H1 (cell line): ENCODE data around the gene FLT3. TPM values are rescaled to one million over a fixed set of nuclear protein-coding genes. Genes with fewer than 3 reads are reported as not detected.

ENCODE experiments used
- CTCF ChIA-PET: fragments of 300-600 bp; sonication (Branson Sonifier 250); formaldehyde crosslinking; loops from one replicate; lab custom pipeline; 2021; ENCODE audit not compliant: partially characterized antibody; lab: Charles Lee
- POLR2A ChIA-PET: fragments of 300-600 bp; sonication (Branson Sonifier 250); formaldehyde crosslinking; loops from one replicate; lab custom pipeline; 2021; ENCODE audit warnings: inconsistent platforms; ENCODE audit not compliant: partially characterized antibody; lab: Charles Lee
- DNase-seq, 2 experiments: peaks; one replicate each; pipeline versions ENCODE4 v3.0.0 to v3.0.0-alpha.2; 2010 to 2022; ENCODE audit warnings: low spot score in 2 of 2, low read depth in 1 of 2, mixed read lengths in 1 of 2
- FAIRE-seq: peaks from 2 replicates; lab custom pipeline; 2011; peaks lifted over from hg19 to GRCh38; lab: Jason Lieb, UNC
- H2AFZ ChIP-seq: 2 replicates; pipeline ENCODE4 v1.8.1; 2012; ENCODE audit warnings: low read length, inconsistent platforms
- H2AK5ac ChIP-seq: 2 replicates; pipeline ENCODE4 v1.6.1; 2013; ENCODE audit warnings: low read depth, low read length
- H2BK120ac ChIP-seq: replicated peaks from 2 replicates; pipeline ENCODE3; 2013; ENCODE audit warnings: low read depth, low read length, inconsistent platforms
- H2BK12ac ChIP-seq: 2 replicates; pipeline ENCODE4 v1.6.1; 2013; ENCODE audit warnings: low read depth, low read length
- H2BK15ac ChIP-seq: 2 replicates; pipeline ENCODE4 v1.6.1; 2013; ENCODE audit warnings: low read length
- H2BK20ac ChIP-seq: 2 replicates; pipeline ENCODE4 v1.6.1; 2013; ENCODE audit warnings: low read length
- H2BK5ac ChIP-seq: 2 replicates; pipeline ENCODE4 v1.6.1; 2013; ENCODE audit warnings: low read depth, low read length
- H3K14ac ChIP-seq: 2 replicates; pipeline ENCODE4 v1.6.1; 2013; ENCODE audit warnings: inconsistent platforms; ENCODE audit not compliant: insufficient read length
- H3K18ac ChIP-seq: 2 replicates; pipeline ENCODE4 v1.6.1; 2013; ENCODE audit warnings: low read length; ENCODE audit errors: extremely low read depth
- H3K23ac ChIP-seq: 2 replicates; pipeline ENCODE4 v1.6.1; 2013; ENCODE audit warnings: inconsistent platforms; ENCODE audit not compliant: insufficient read length
- H3K23me2 ChIP-seq: 2 replicates; pipeline ENCODE4 v1.6.1; 2013; ENCODE audit warnings: low read depth, low read length
- H3K27ac ChIP-seq: 2 replicates; pipeline ENCODE4 v1.6.1; 2011; ENCODE audit warnings: low read depth, low read length, inconsistent platforms
- H3K27me3 ChIP-seq, 4 experiments: replicated peaks in 1 of 4; 1 replicate in 1 of 4; 2 replicates in 3 of 4; pipeline versions ENCODE4 v1.6.1 to v1.8.1; 2011 to 2013; ENCODE audit warnings: low read length in 3 of 4, mild to moderate bottlenecking in 3 of 4, inconsistent platforms in 2 of 4, mixed read lengths in 2 of 4, moderate library complexity in 1 of 4; ENCODE audit not compliant: control insufficient read depth in 3 of 4, insufficient read depth in 3 of 4; ENCODE audit errors: extremely low read depth in 1 of 4
- H3K36me3 ChIP-seq, 4 experiments: 2 replicates each; pipeline versions ENCODE4 v1.6.1 to v1.8.1; 2011 to 2013; ENCODE audit warnings: mild to moderate bottlenecking in 4 of 4, low read length in 3 of 4, moderate library complexity in 2 of 4, control low read depth in 1 of 4, inconsistent platforms in 1 of 4; ENCODE audit not compliant: insufficient read depth in 4 of 4, control insufficient read depth in 2 of 4
- H3K4ac ChIP-seq: replicated peaks from 2 replicates; pipeline ENCODE3; 2013; ENCODE audit warnings: low read length, low read depth, mixed read lengths, inconsistent platforms; ENCODE audit not compliant: insufficient read length
- H3K4me1 ChIP-seq, 4 experiments: replicated peaks in 1 of 4; 1 replicate in 1 of 4; 2 replicates in 3 of 4; pipeline versions ENCODE4 v1.6.1 to v1.8.1; 2011 to 2013; ENCODE audit warnings: low read length in 3 of 4, inconsistent platforms in 2 of 4, mixed read lengths in 1 of 4; ENCODE audit not compliant: insufficient read depth in 4 of 4, control insufficient read depth in 3 of 4
- H3K4me2 ChIP-seq, 2 experiments: 2 replicates each; pipeline versions ENCODE4 v1.6.1 to v1.8.1; 2011 to 2013; ENCODE audit warnings: low read depth in 2 of 2, low read length in 2 of 2, control low read depth in 1 of 2, inconsistent platforms in 1 of 2, mild to moderate bottlenecking in 1 of 2; ENCODE audit not compliant: insufficient read depth in 1 of 2
- H3K4me3 ChIP-seq, 4 experiments: fragments of 200-600, 300-600 bp in 1 of 4; sonication (generic), shearing (Covaris generic), sonication (Bioruptor Twin) in 1 of 4; 2 replicates each; pipeline versions ENCODE4 v1.5.1 to v1.8.1; 2011 to 2016; ENCODE audit warnings: low read length in 4 of 4, low read depth in 3 of 4, control low read depth in 2 of 4, inconsistent platforms in 2 of 4, mild to moderate bottlenecking in 2 of 4, mixed read lengths in 1 of 4, moderate library complexity in 1 of 4; ENCODE audit not compliant: insufficient read depth in 2 of 4; ENCODE audit errors: extremely low read depth in 1 of 4
- H3K56ac ChIP-seq: replicated peaks from 2 replicates; pipeline ENCODE3; 2013; ENCODE audit warnings: low read depth, mild to moderate bottlenecking, mixed read lengths, low read length, inconsistent platforms; ENCODE audit not compliant: insufficient read length
- H3K79me1 ChIP-seq: 2 replicates; pipeline ENCODE4 v1.6.1; 2013; ENCODE audit warnings: low read depth, low read length, control low read depth
- H3K79me2 ChIP-seq, 2 experiments: 2 replicates each; pipeline versions ENCODE4 v1.6.1 to v1.8.1; 2012 to 2013; ENCODE audit warnings: low read length in 2 of 2, mild to moderate bottlenecking in 2 of 2, inconsistent platforms in 1 of 2; ENCODE audit not compliant: insufficient read depth in 2 of 2, control insufficient read depth in 1 of 2
- H3K9ac ChIP-seq, 4 experiments: replicated peaks in 1 of 4; 1 replicate in 1 of 4; 2 replicates in 3 of 4; pipeline versions ENCODE4 v1.6.1 to v1.8.1; 2011 to 2013; ENCODE audit warnings: low read depth in 3 of 4, low read length in 3 of 4, control low read depth in 2 of 4, mild to moderate bottlenecking in 2 of 4, moderate library complexity in 2 of 4, inconsistent platforms in 1 of 4; ENCODE audit errors: extremely low read depth in 1 of 4
- H3K9me3 ChIP-seq, 2 experiments: 2 replicates each; pipeline versions ENCODE4 v1.6.1 to v1.8.1; 2012 to 2013; ENCODE audit warnings: mild to moderate bottlenecking in 2 of 2, moderate library complexity in 2 of 2, control low read depth in 1 of 2, inconsistent platforms in 1 of 2, low read depth in 1 of 2, low read length in 1 of 2, mixed read lengths in 1 of 2; ENCODE audit not compliant: insufficient read depth in 2 of 2
- H4K20me1 ChIP-seq, 2 experiments: replicated peaks in 1 of 2; 2 replicates each; pipeline versions ENCODE3 to v1.8.1; 2011 to 2013; ENCODE audit warnings: inconsistent platforms in 2 of 2, low read length in 2 of 2, mild to moderate bottlenecking in 1 of 2; ENCODE audit not compliant: insufficient read depth in 2 of 2, control insufficient read depth in 1 of 2
- H4K5ac ChIP-seq: 2 replicates; pipeline ENCODE4 v1.6.1; 2013; ENCODE audit warnings: low read length, low read depth, mixed read lengths, inconsistent platforms; ENCODE audit not compliant: insufficient read length
- H4K8ac ChIP-seq: 2 replicates; pipeline ENCODE4 v1.8.0; 2013; ENCODE audit warnings: mild to moderate bottlenecking, moderate library complexity, low read length, inconsistent platforms; ENCODE audit not compliant: insufficient read depth; ENCODE audit errors: extremely low read depth
- H4K91ac ChIP-seq: replicated peaks from 2 replicates; pipeline ENCODE3; 2013; ENCODE audit warnings: low read length, mixed read lengths, inconsistent platforms; ENCODE audit not compliant: insufficient read length
- ATF3 ChIP-seq: IDR thresholded peaks from 2 replicates; pipeline ENCODE4 v1.6.1; 2011; ENCODE audit warnings: low read depth, mild to moderate bottlenecking, low read length; ENCODE audit not compliant: insufficient read depth
- BACH1 ChIP-seq: IDR thresholded peaks from 2 replicates; pipeline ENCODE4 v1.6.1; 2012; ENCODE audit warnings: low read length, improper control_type of control experiment
- E2F6 ChIP-seq: IDR thresholded peaks from 2 replicates; pipeline ENCODE4 v1.6.1; 2012; ENCODE audit warnings: inconsistent platforms
- EP300 ChIP-seq, 2 experiments: IDR thresholded peaks; 1 replicate in 1 of 2; 2 replicates in 1 of 2; pipeline ENCODE4 v1.6.1; 2011 to 2012; ENCODE audit warnings: low read depth in 2 of 2, low read length in 2 of 2, mild to moderate bottlenecking in 2 of 2, borderline replicate concordance in 1 of 2, inconsistent platforms in 1 of 2, moderate library complexity in 1 of 2
- KDM5A ChIP-seq: fragments of 200-600 bp; IDR thresholded peaks from 2 replicates; pipeline ENCODE4 v1.7.1; 2012; ENCODE audit warnings: mild to moderate bottlenecking, low read length, inconsistent platforms, mixed read lengths
- POLR2AphosphoS5 ChIP-seq: IDR thresholded peaks from 2 replicates; pipeline ENCODE4 v1.6.1; 2011; ENCODE audit warnings: low read depth, low read length
- RBBP5 ChIP-seq: IDR thresholded peaks from 2 replicates; pipeline ENCODE4 v1.7.1; 2012; ENCODE audit warnings: low read depth, mild to moderate bottlenecking, inconsistent platforms, low read length, moderate library complexity, borderline replicate concordance
- RNF2 ChIP-seq: fragments of 200-900, 300-1000 bp; sonication (generic); IDR thresholded peaks from 2 replicates; pipeline ENCODE4 v1.7.1; 2016; ENCODE audit warnings: borderline replicate concordance, low read depth, mild to moderate bottlenecking, antibody characterized with exemption, low read length; ENCODE audit not compliant: poor library complexity, severe bottlenecking; ENCODE audit errors: missing control alignments
- WGBS, 2 experiments: shearing (Covaris generic) in 1 of 2; methylation state at CpG; one replicate each; pipeline versions ENCODE4 v1.1.6 to v1.1.7; 2013 to 2015; ENCODE audit warnings: low lambda C conversion rate in 2 of 2, mixed read lengths in 2 of 2, inconsistent platforms in 1 of 2, low coverage in 1 of 2, missing lambda C conversion rate in 1 of 2; ENCODE audit not compliant: insufficient replicate concordance in 2 of 2, insufficient coverage in 1 of 2, insufficient read length in 1 of 2; ENCODE audit errors: extremely low coverage in 1 of 2, missing lambda C conversion rate in 1 of 2; 5-methylcytosine and 5-hydroxymethylcytosine counted together
- polyA plus RNA-seq, 7 experiments: library from polyadenylated mRNA; depleted of rRNA in 3 of 7; stranded (reverse) in 5 of 7; unstranded in 2 of 7; fragments of >200 nt in 5 of 7; fragments of 200-250 nt in 2 of 7; gene quantifications; 1 replicate in 5 of 7; 2 replicates in 1 of 7; 4 replicates in 1 of 7; pipeline versions ENCODE4 v1.2.1 to v1.2.3, GENCODE V29; 2011 to 2013; ENCODE audit warnings: missing spikeins in 2 of 7, mixed read lengths in 2 of 7
- total RNA-seq: library from RNA; stranded (reverse); fragmentation: NEBNext Ultra II Directional; extraction: Animal tissue kit (Norgen Biotek cat#: 25700); gene quantifications from 2 replicates; pipeline ENCODE4 v1.2.1, GENCODE V29; 2021

Gene FLT3
- total and polyA plus RNA-seq, 2 of the 8 experiments (the other 6 are each of a cell fraction or from before 2014, with no cell fraction given): 0.44 to 0.71 TPM

- H2AK5ac ChIP-seq: no peak overlapping the region
- H3K27ac ChIP-seq: no peak overlapping the region
- no peak overlapping the region for H2BK15ac ChIP-seq
- no peak overlapping the region for H3K23ac ChIP-seq
- no peak overlapping the region for H3K4me2 ChIP-seq
- H3K27me3 ChIP-seq: no peaks in the 10 kb centered on the region
- H2BK12ac ChIP-seq: no peak overlapping the region
- H2AFZ ChIP-seq: no peak overlapping the region
- no peak overlapping the region for H3K18ac ChIP-seq
- no peak overlapping the region for H2BK20ac ChIP-seq
- no peaks in the 10 kb centered on the region for H3K79me2 ChIP-seq
- ChIA-PET CTCF (interaction anchor here (0.9 kb wide), 1 partner anchor 17 kb away, joined by 3 read pairs; no protein-coding TSS in a partner anchor), POLR2A (no interaction called here)
- WGBS, 2 experiments: 90% methylated on average over 8 of the region's 8 CpGs; no CpG with 5 or more reads in 1 of the 2 experiments
- no peak overlapping the region for H3K14ac ChIP-seq
- H3K4me3 ChIP-seq: no peak overlapping the region
- H3K4ac ChIP-seq: no peak overlapping the region
- DNase-seq (no peak), FAIRE-seq (no peak)
- no peaks in the 10 kb centered on the region for H3K4me1 ChIP-seq
- no peaks in the 10 kb centered on the region for H3K79me1 ChIP-seq
- H3K36me3 ChIP-seq: no peaks in the 10 kb centered on the region
- H3K56ac ChIP-seq: no peak overlapping the region
- no peak overlapping the region for H2BK5ac ChIP-seq
- H3K23me2 ChIP-seq: no peaks in the 10 kb centered on the region
- no peak overlapping the region for H4K5ac ChIP-seq
- no peak overlapping the region for H3K9ac ChIP-seq
- H3K9me3 ChIP-seq: peaks cover 0 to 3% of the 10 kb centered on the region in 2 experiments; a peak in 1 of 4 replicates
- TF ChIP-seq E2F6: no peak
- no peak for TF ChIP-seq EP300 (IDR thresholded peaks at IDR 0.05; ENCODE audit: borderline replicate concordance in 1 of 2, low read depth in 2 of 2, low read length in 2 of 2)
- no peak for TF ChIP-seq ATF3
- no peak for TF ChIP-seq POLR2AphosphoS5
- no peak for TF ChIP-seq RBBP5
- no peak for TF ChIP-seq RNF2
- no peak for TF ChIP-seq KDM5A
- TF ChIP-seq BACH1: no peak
- H4K20me1 ChIP-seq: no peaks in the 10 kb centered on the region
- no peak overlapping the region for H4K8ac ChIP-seq
- no peak overlapping the region for H4K91ac ChIP-seq
- H2BK120ac ChIP-seq: no peak overlapping the region
Measured at GRCh38 chr13:28033894-28034655, 66.3 kb downstream of the FLT3 start.
